CD4-positive, alpha-beta T cell treated with Interleukin-10 for 1 hour (primary cell): ENCODE data around the gene POLD2.
"Not testable (repeated sequence)": the region's sequence is repeated elsewhere in the genome, so short reads cannot be mapped to it uniquely, and the experiment has no call there.

Experiments
- DNase-seq: peaks from one replicate; pipeline ENCODE4 v3.0.0-alpha.2; 2020

Gene POLD2

DNA sequence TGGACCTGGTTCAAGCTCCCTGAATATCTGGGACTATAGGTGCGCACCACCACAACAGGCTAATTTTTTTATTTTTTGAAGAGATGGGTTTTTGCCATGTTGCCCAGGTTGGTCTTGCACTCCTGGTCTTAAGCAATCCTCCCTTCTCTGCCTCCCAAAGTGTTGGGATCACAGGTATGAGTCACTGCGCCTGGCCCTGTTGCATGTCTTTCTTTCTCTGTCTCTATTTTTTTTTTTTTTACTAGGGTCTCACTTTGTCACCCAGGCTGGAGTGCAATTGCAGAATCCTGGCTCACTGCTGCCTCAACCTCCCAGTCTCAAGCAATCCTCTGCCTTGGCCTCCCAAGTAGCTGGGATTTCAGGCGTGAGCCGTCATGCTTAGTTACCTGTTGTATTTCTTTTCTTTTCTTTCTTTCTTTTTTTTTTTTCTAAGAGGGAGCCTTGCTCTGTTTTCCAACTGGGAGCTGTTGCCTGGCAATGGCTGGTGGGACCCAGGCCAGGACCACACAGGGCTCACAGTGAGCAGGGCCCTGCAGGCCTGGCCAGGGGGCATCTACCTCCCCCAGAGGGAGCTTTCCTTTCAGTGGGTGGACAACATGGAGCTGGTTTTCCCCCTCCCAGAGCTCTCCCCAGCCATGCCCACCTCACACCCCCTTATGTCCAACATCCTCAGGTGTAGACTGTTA lies 11.7 kb upstream of the POLD2 start:
- DNase-seq, result no peak

GRCh38 chr7:44133295-44133694 lies 9.9 kb upstream of the POLD2 start:
- no peak for DNase-seq

GRCh38 chr7:44132039-44132438 lies 8.7 kb upstream of the POLD2 start:
- no peak for DNase-seq

DNA sequence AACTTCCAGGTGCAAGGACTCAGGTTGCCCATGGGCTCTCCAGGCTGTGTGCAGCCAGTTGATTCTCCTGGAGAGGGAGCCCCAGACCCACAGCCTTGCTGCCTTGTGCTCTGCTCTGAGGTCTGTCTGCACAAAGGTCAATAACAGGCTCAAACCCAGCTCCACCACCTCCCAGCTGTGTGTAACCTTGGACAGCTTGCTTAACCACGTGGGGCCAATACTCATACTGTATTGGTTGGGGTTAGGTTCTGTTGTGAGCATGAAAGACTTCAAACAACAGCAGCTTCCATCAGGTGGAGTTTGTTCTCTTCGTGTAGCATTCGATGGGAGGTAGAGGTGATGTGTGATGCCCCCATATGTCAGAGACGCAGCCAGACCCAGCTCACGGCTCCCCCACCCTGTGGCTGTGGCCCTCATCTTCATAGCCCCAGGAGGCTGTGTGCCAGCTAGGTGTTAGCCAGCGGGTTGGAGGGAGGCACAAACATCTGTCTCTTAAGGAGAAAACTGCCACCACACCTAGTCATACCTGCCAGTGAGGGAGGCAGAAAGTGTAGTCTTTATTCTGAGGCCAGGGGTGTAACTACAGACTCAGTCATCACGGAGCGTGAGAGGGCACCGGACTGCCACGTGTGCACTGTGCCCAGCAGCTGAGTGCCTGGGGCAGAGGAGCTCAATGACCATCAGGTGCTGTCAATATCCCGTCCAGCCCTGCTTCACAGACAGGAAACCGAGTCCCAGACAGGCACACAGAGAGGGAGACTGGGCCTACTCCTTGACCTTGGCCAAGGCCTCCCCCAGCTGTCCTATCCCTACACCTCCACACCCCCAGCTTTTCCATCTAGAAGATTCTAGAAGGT lies 8.1 kb upstream of the POLD2 start:
- DNase-seq, result no peak

GRCh38 chr7:44128721-44129582 lies 5.6 kb upstream of the POLD2 start:
- DNase-seq, result no peak

- DNase-seq, result no peak
Measured at GRCh38 chr7:44127161-44127560, 3.8 kb upstream of the POLD2 start.

GRCh38 chr7:44126574-44126973 lies 3.2 kb upstream of the POLD2 start:
- DNase-seq, result not testable (repeated sequence)

DNA sequence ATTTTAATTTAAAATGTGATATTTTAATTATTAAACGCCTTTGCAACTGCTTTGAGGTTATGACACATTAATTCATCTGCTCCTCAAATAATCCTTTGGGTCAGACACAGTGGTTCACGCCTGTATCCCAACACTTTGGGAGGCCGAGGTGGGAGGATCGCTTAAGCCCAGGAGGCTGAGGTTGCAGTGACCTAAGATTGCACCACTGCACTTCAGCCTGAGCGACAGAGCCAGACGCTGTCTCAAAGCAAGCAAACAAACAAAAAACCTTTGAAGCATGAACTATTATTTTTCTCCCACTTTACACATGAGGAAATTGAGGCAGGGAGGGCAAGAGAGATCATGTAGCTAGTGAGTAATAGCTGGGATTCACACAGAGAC lies 1.5 kb upstream of the POLD2 start:
- no peak for DNase-seq

GRCh38 chr7:44122529-44122928 lies 819 bp downstream of the POLD2 start:
- DNase-seq, result no peak

- no peak for DNase-seq
Measured at GRCh38 chr7:44121761-44122420, 1.5 kb downstream of the POLD2 start.

DNA sequence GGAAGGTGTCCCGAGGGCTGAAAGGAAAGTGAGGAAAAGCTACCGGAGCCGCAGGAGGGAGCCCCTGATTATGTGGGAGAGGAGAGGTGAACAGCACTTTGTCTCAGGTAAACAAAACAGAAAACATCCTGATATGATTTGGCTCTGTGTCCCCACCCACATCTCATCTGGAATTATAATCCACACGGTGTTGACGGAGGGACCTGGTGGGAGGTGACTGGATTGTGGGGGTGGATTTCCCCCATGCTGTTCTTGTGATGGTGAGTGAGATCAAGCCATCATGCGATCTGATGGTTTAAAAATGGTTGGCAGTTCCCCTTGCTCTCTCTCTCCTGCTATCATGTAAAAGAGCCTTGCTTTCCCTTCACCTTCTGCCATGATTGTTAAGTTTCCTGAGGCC lies 3.0 kb downstream of the POLD2 start:
- no peak for DNase-seq

- DNase-seq, result no peak
Measured at GRCh38 chr7:44119829-44120380, 3.4 kb downstream of the POLD2 start.

DNA sequence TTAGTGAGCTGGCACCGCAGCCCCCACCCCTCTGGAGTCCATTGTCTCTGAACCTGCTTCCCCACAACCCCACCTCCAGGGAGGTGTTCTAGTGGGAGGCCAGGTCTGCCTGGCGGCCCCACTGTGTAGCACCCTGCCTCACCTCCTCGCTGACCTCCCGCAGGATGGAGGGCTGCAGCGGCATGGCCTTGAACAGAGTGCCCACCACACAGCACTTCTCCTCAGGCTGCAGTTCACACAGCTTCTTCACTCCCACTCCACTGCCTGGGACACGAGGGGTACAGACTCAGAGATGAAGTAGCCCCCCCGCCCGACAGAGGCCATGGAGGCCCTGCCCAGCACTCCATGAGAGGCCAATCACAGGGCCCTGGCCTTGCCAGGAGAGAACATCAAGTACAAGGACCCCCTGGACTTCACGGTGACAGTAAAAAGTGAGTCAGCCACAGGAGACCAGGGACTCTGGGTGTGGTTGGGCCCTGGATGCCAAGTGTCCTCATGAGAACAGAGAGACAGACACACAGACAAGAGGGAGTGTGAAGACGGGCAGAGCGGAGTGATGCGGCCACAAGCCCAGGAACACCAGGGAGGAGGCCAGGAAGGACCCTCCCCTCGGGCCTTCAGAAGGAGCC lies 5.4 kb downstream of the POLD2 start:
- no peak for DNase-seq

- DNase-seq, result no peak
Measured at GRCh38 chr7:44116789-44117666, 6.3 kb downstream of the POLD2 start.

DNA sequence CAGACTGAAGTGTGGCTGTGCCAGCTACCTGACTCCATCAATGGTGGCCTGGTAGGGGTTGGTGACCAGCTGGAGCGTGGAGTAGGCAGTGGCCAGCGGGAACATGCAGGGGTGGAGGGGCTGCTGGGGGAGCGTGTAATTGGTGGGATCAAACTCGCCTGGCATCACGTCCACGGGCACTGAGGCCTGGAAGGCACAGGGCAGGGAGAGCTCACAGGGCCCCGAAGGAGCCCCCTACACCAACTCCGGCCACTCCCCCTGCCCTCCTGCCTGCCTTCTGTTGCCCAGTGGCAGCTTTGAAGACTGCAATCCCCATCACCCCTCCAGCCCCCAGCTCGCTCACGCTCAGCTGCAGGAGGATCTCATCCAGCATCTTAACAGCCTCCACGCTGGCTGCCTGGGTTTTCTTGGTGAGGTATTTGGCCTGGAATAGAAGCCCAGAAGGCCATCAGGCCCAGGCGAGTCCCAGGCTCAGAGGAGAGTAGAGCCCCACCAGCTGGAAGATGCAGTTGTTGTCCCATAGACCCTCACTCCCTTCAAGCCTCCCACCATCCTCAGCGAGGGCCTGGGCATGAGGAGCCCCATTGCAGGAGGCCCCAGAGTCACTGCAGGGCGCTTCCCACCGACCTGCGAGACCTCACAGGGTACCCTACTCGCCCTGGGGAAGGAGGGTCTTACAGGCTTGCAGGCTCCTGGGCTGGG lies 7.1 kb downstream of the POLD2 start:
- no peak for DNase-seq

DNA sequence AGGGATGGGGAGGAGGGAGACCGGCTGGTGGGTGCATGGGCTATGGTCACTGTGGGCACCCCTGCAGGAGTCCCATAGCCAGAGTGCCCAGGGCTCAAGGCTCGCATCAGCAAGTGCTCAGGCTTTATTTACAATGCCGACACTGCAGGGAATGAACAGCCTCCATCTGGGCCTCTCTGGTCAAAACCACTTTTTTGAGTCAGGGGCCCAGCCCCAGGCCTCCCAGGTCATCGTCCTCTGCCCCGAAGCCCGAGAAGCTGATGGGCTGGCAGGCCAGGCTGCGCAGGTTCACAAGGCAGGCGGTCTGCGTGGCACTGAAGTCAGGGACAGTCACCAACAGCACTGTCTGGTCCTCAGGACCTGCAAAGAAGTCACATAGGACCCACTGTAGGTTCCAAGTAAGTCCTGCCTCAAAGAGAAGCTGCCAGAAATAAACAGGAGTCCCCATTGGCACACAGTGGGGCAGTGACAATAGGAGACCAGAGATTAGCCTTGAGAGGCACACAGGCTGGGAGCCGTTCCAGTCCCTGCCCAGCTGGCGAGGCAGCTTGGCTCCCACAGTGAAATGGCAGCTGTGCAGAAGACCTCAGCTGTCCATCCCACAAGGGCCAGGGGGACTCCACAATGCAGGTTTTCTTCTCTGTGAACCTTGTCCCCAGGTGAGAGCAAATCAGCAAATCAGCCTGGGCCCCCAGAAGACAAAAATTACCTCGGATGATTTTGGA lies 8.6 kb downstream of the POLD2 start:
- no peak for DNase-seq

GRCh38 chr7:44113764-44114354 lies 9.5 kb downstream of the POLD2 start:
- DNase-seq, result no peak

DNA sequence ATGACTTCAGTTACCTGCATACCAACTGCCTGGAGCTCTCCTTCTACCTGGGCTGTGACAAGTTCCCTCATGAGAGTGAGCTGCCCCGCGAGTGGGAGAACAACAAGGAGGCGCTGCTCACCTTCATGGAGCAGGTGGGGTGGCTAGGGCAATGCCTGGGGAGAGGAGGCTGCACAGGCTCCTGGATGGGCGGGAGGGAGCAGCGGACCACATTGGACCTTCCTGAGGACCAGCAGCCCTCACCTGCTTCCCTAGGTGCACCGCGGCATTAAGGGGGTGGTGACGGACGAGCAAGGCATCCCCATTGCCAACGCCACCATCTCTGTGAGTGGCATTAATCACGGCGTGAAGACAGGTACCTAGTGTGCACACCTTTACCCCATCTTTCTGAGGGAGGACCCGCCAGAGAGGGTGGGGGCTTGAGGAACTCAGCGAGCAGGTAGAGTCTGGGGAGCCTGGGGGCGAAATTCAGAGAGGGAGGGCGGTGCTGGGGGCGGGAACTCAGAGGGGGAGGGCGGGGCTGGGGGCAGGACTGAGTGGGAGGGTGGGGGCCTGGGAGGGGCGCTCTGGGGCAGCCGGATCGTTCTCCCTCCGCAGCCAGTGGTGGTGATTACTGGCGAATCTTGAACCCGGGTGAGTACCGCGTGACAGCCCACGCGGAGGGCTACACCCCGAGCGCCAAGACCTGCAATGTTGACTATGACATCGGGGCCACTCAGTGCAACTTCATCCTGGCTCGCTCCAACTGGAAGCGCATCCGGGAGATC lies 10.2 kb downstream of the POLD2 start:
- no peak for DNase-seq
